Measurements from ENCODE around the gene ADI1.

The ADI1 gene

GRCh38 chr2:3480352-3481010 lies 38.9 kb downstream of the ADI1 start:
- DNase-seq (ENCODE audit: low read depth in 2 of 2) = no peak

- DNase-seq (ENCODE audit: low read depth in 2 of 2) = no peak
Measured at GRCh38 chr2:3479430-3480320, 39.7 kb downstream of the ADI1 start.

- no peak for DNase-seq (ENCODE audit: low read depth in 2 of 2)
Measured at GRCh38 chr2:3478846-3479385, 40.4 kb downstream of the ADI1 start.

GRCh38 chr2:3476985-3477327 lies 42.4 kb downstream of the ADI1 start:
- no peak for DNase-seq (ENCODE audit: low read depth in 2 of 2)

- DNase-seq (ENCODE audit: low read depth in 2 of 2) = no peak
Measured at GRCh38 chr2:3476321-3476984, 42.9 kb downstream of the ADI1 start.

GRCh38 chr2:3475771-3476170 lies 43.6 kb downstream of the ADI1 start:
- no peak for DNase-seq (ENCODE audit: low read depth in 2 of 2)

GRCh38 chr2:3472966-3473365 lies 46.4 kb downstream of the ADI1 start:
- no peak for DNase-seq (ENCODE audit: low read depth in 2 of 2)

- no peak for DNase-seq (ENCODE audit: low read depth in 2 of 2)
Measured at GRCh38 chr2:3472296-3472695, 47.0 kb downstream of the ADI1 start.

GRCh38 chr2:3470856-3471737 lies 48.2 kb downstream of the ADI1 start:
- no peak for DNase-seq (ENCODE audit: low read depth in 2 of 2)

- DNase-seq (ENCODE audit: low read depth in 2 of 2) = no peak
Measured at GRCh38 chr2:3470166-3470651, 49.1 kb downstream of the ADI1 start.

- DNase-seq (ENCODE audit: low read depth in 2 of 2) = no peak
Measured at GRCh38 chr2:3469486-3469885, 49.8 kb downstream of the ADI1 start.

GRCh38 chr2:3468296-3468988 lies 50.9 kb downstream of the ADI1 start:
- DNase-seq (ENCODE audit: low read depth in 2 of 2) = no peak

- no peak for DNase-seq (ENCODE audit: low read depth in 2 of 2)
Measured at GRCh38 chr2:3467654-3468053, 51.7 kb downstream of the ADI1 start.

GRCh38 chr2:3466966-3467365 lies 52.4 kb downstream of the ADI1 start:
- DNase-seq (ENCODE audit: low read depth in 2 of 2) = no peak

- DNase-seq (ENCODE audit: low read depth in 2 of 2) = no peak
Measured at GRCh38 chr2:3466482-3466863, 52.9 kb downstream of the ADI1 start.

GRCh38 chr2:3465844-3466481 lies 53.4 kb downstream of the ADI1 start:
- no peak for DNase-seq (ENCODE audit: low read depth in 2 of 2)

- no peak for DNase-seq (ENCODE audit: low read depth in 2 of 2)
Measured at GRCh38 chr2:3465328-3465727, 54.0 kb downstream of the ADI1 start.

- DNase-seq (ENCODE audit: low read depth in 2 of 2) = no peak
Measured at GRCh38 chr2:3464401-3465005, 54.8 kb downstream of the ADI1 start.

- no peak for DNase-seq (ENCODE audit: low read depth in 2 of 2)
Measured at GRCh38 chr2:3463944-3464343, 55.4 kb downstream of the ADI1 start.

All from stimulated activated CD4-positive, alpha-beta T cell treated with anti-CD3 and anti-CD28 coated beads, Interleukin-1b, Interleukin-23, amount 100 ng/mL, for 1 hour (primary cell).